Activated T-helper 17 cell treated with anti-CD3 and anti-CD28 coated beads, Interleukin-2, amount 50 U/mL, for 72 hours (primary cell): ENCODE measurements around the gene NRXN3. TPM values are rescaled to one million over a fixed set of nuclear protein-coding genes. Genes with fewer than 3 reads are reported as not detected.

ENCODE experiments used
- ATAC-seq: fragments of 150-1000 bp; cut with Tn5 transposase; replicated peaks from 2 replicates; pipeline ENCODE4 v1.10.0; 2021; ENCODE audit warnings: mild to moderate bottlenecking, moderate library complexity
- H3K27ac Mint-ChIP-seq: one replicate; pipeline ENCODE4 v1.8.0; 2022; ENCODE audit warnings: mixed read lengths
- H3K27me3 Mint-ChIP-seq: one replicate; pipeline ENCODE4 v1.8.0; 2022; ENCODE audit warnings: mixed read lengths
- H3K36me3 Mint-ChIP-seq: one replicate; pipeline ENCODE4 v1.8.0; 2022; ENCODE audit warnings: low read depth, mild to moderate bottlenecking, mixed read lengths
- H3K4me1 Mint-ChIP-seq: one replicate; pipeline ENCODE4 v1.8.0; 2022; ENCODE audit warnings: mixed read lengths
- H3K4me3 Mint-ChIP-seq: one replicate; pipeline ENCODE4 v1.8.0; 2022; ENCODE audit warnings: mild to moderate bottlenecking, mixed read lengths
- H3K9me3 Mint-ChIP-seq: one replicate; pipeline ENCODE4 v1.8.0; 2022; ENCODE audit warnings: mixed read lengths
- total RNA-seq, 2 donors: library from RNA; stranded (reverse); gene quantifications; one replicate each; pipeline ENCODE4 v1.2.3, GENCODE V29; 2022

NRXN3 gene
- total RNA-seq, 2 donors from 2014 or later, result not detected

- ATAC-seq, result no peak
- H3K4me3 Mint-ChIP-seq, result no peak overlapping the region
- no peaks in the 10 kb centered on the region for H3K4me1 Mint-ChIP-seq
These were observed 894.0 kb downstream of the NRXN3 start for GRCh38 chr14:79064214-79064613.

GRCh38 chr14:79074510-79074909 is 904.3 kb downstream of the NRXN3 start:
- Mint-ChIP-seq H3K27ac (no peak overlapping the region), H3K4me1 (no peaks in the 10 kb centered on the region), H3K36me3 (no peaks in the 10 kb centered on the region), H3K9me3 (peaks cover 3% of the 10 kb centered on the region), H3K4me3 (no peak overlapping the region), H3K27me3 (no peaks in the 10 kb centered on the region)
- ATAC-seq, result no peak

More at GRCh38 chr14:79064214-79064613, 894.0 kb downstream of the NRXN3 start:
- Mint-ChIP-seq H3K27ac (no peak overlapping the region), H3K9me3 (no peaks in the 10 kb centered on the region), H3K27me3 (no peaks in the 10 kb centered on the region), H3K36me3 (no peaks in the 10 kb centered on the region)

- peaks cover 3% of the 10 kb centered on the region for H3K9me3 Mint-ChIP-seq
- H3K4me1 Mint-ChIP-seq, result no peaks in the 10 kb centered on the region
- H3K27me3 Mint-ChIP-seq, result no peaks in the 10 kb centered on the region
- H3K4me3 Mint-ChIP-seq, result no peak overlapping the region
- no peak overlapping the region for H3K27ac Mint-ChIP-seq
- ATAC-seq, result no peak
- H3K36me3 Mint-ChIP-seq, result no peaks in the 10 kb centered on the region
These were observed 906.3 kb downstream of the NRXN3 start for GRCh38 chr14:79076428-79076827.

- Mint-ChIP-seq H3K27me3 (no peaks in the 10 kb centered on the region), H3K4me3 (no peak overlapping the region), H3K36me3 (no peaks in the 10 kb centered on the region), H3K27ac (no peak overlapping the region), H3K9me3 (peaks cover 3% of the 10 kb centered on the region), H3K4me1 (no peaks in the 10 kb centered on the region)
- ATAC-seq, result no peak
These were observed 906.9 kb downstream of the NRXN3 start for GRCh38 chr14:79077096-79077495.

GRCh38 chr14:79080040-79080439 is 909.9 kb downstream of the NRXN3 start:
- Mint-ChIP-seq H3K4me3 (no peak overlapping the region), H3K9me3 (peaks cover 3% of the 10 kb centered on the region), H3K27ac (no peak overlapping the region), H3K4me1 (no peaks in the 10 kb centered on the region), H3K36me3 (no peaks in the 10 kb centered on the region), H3K27me3 (no peaks in the 10 kb centered on the region)
- ATAC-seq, result no peak

GRCh38 chr14:79082883-79083282 is 912.7 kb downstream of the NRXN3 start:
- no peaks in the 10 kb centered on the region for H3K36me3 Mint-ChIP-seq
- no peak for ATAC-seq
- H3K27me3 Mint-ChIP-seq, result no peaks in the 10 kb centered on the region
- no peaks in the 10 kb centered on the region for H3K9me3 Mint-ChIP-seq
- no peak overlapping the region for H3K27ac Mint-ChIP-seq
- no peaks in the 10 kb centered on the region for H3K4me1 Mint-ChIP-seq
- H3K4me3 Mint-ChIP-seq, result no peak overlapping the region

- H3K27me3 Mint-ChIP-seq, result no peaks in the 10 kb centered on the region
- ATAC-seq, result no peak
- H3K4me1 Mint-ChIP-seq, result no peaks in the 10 kb centered on the region
- no peaks in the 10 kb centered on the region for H3K36me3 Mint-ChIP-seq
- no peak overlapping the region for H3K27ac Mint-ChIP-seq
- H3K9me3 Mint-ChIP-seq, result no peaks in the 10 kb centered on the region
- no peak overlapping the region for H3K4me3 Mint-ChIP-seq
These were observed 913.2 kb downstream of the NRXN3 start for GRCh38 chr14:79083356-79083755.

- Mint-ChIP-seq H3K4me1 (no peaks in the 10 kb centered on the region), H3K36me3 (no peaks in the 10 kb centered on the region), H3K4me3 (no peak overlapping the region), H3K27ac (no peak overlapping the region), H3K27me3 (no peaks in the 10 kb centered on the region), H3K9me3 (no peaks in the 10 kb centered on the region)
- ATAC-seq, result no peak
These were observed 914.7 kb downstream of the NRXN3 start for GRCh38 chr14:79084861-79085260.

- no peaks in the 10 kb centered on the region for H3K36me3 Mint-ChIP-seq
- H3K27ac Mint-ChIP-seq, result no peak overlapping the region
- no peaks in the 10 kb centered on the region for H3K9me3 Mint-ChIP-seq
- no peaks in the 10 kb centered on the region for H3K4me1 Mint-ChIP-seq
- no peaks in the 10 kb centered on the region for H3K27me3 Mint-ChIP-seq
- no peak overlapping the region for H3K4me3 Mint-ChIP-seq
- no peak for ATAC-seq
These were observed 919.4 kb downstream of the NRXN3 start for GRCh38 chr14:79089576-79089975.

- H3K4me1 Mint-ChIP-seq, result no peaks in the 10 kb centered on the region
These were observed 920.5 kb downstream of the NRXN3 start for GRCh38 chr14:79090641-79091180.

GRCh38 chr14:79091381-79091963 is 921.3 kb downstream of the NRXN3 start:
- no peaks in the 10 kb centered on the region for H3K9me3 Mint-ChIP-seq
- no peaks in the 10 kb centered on the region for H3K27me3 Mint-ChIP-seq
- H3K27ac Mint-ChIP-seq, result no peak overlapping the region
- H3K4me1 Mint-ChIP-seq, result no peaks in the 10 kb centered on the region
- no peak overlapping the region for H3K4me3 Mint-ChIP-seq
- no peak for ATAC-seq
- no peaks in the 10 kb centered on the region for H3K36me3 Mint-ChIP-seq

More at GRCh38 chr14:79090641-79091180, 920.5 kb downstream of the NRXN3 start:
- ATAC-seq, result no peak
- Mint-ChIP-seq H3K27ac (no peak overlapping the region), H3K36me3 (no peaks in the 10 kb centered on the region), H3K4me3 (no peak overlapping the region), H3K9me3 (no peaks in the 10 kb centered on the region), H3K27me3 (no peaks in the 10 kb centered on the region)

- ATAC-seq, result no peak
- Mint-ChIP-seq H3K9me3 (no peaks in the 10 kb centered on the region), H3K27ac (no peak overlapping the region), H3K27me3 (no peaks in the 10 kb centered on the region), H3K4me3 (no peak overlapping the region), H3K36me3 (no peaks in the 10 kb centered on the region), H3K4me1 (no peaks in the 10 kb centered on the region)
These were observed 923.4 kb downstream of the NRXN3 start for GRCh38 chr14:79093531-79093930.

- H3K27ac Mint-ChIP-seq, result no peak overlapping the region
- no peaks in the 10 kb centered on the region for H3K36me3 Mint-ChIP-seq
- H3K4me3 Mint-ChIP-seq, result no peak overlapping the region
- no peaks in the 10 kb centered on the region for H3K4me1 Mint-ChIP-seq
- no peaks in the 10 kb centered on the region for H3K9me3 Mint-ChIP-seq
- no peaks in the 10 kb centered on the region for H3K27me3 Mint-ChIP-seq
- no peak for ATAC-seq
These were observed 924.8 kb downstream of the NRXN3 start for GRCh38 chr14:79094951-79095350.

- no peaks in the 10 kb centered on the region for H3K4me1 Mint-ChIP-seq
- H3K9me3 Mint-ChIP-seq, result no peaks in the 10 kb centered on the region
- no peaks in the 10 kb centered on the region for H3K36me3 Mint-ChIP-seq
- no peak overlapping the region for H3K27ac Mint-ChIP-seq
- H3K4me3 Mint-ChIP-seq, result no peak overlapping the region
- no peaks in the 10 kb centered on the region for H3K27me3 Mint-ChIP-seq
- ATAC-seq, result no peak
These were observed 926.6 kb downstream of the NRXN3 start for GRCh38 chr14:79096811-79097210.

GRCh38 chr14:79098324-79098723 is 928.2 kb downstream of the NRXN3 start:
- H3K27ac Mint-ChIP-seq, result no peak overlapping the region
- H3K36me3 Mint-ChIP-seq, result no peaks in the 10 kb centered on the region
- peaks cover 9% of the 10 kb centered on the region for H3K9me3 Mint-ChIP-seq
- no peak for ATAC-seq
- no peaks in the 10 kb centered on the region for H3K4me1 Mint-ChIP-seq
- no peak overlapping the region for H3K4me3 Mint-ChIP-seq
- peaks cover 3% of the 10 kb centered on the region for H3K27me3 Mint-ChIP-seq

- Mint-ChIP-seq H3K27ac (no peak overlapping the region), H3K9me3 (peaks cover 9% of the 10 kb centered on the region), H3K4me1 (no peaks in the 10 kb centered on the region), H3K4me3 (no peak overlapping the region), H3K27me3 (peaks cover 3% of the 10 kb centered on the region), H3K36me3 (no peaks in the 10 kb centered on the region)
- no peak for ATAC-seq
These were observed 930.4 kb downstream of the NRXN3 start for GRCh38 chr14:79100578-79100977.
